GM21737 (cell line): ENCODE results near the gene VIP.
"Not testable (repeated sequence)": the region's sequence is repeated elsewhere in the genome, so short reads cannot be mapped to it uniquely, and the experiment has no call there.

ENCODE experiments used
- ATAC-seq: cut with Tn5 transposase; IDR thresholded peaks from one replicate; pipeline ENCODE4 v1.9.1; 2021; ENCODE audit warnings: mild to moderate bottlenecking, moderate library complexity; ENCODE audit not compliant: unreplicated experiment

The VIP gene

GRCh38 chr6:152750694-152751093 is at the start of gene VIP:
TSS of gene VIP (plus strand) at chr6:152750797. CDS start at chr6:152752178, 1,381 bp downstream.
- ATAC-seq, result no peak

DNA sequence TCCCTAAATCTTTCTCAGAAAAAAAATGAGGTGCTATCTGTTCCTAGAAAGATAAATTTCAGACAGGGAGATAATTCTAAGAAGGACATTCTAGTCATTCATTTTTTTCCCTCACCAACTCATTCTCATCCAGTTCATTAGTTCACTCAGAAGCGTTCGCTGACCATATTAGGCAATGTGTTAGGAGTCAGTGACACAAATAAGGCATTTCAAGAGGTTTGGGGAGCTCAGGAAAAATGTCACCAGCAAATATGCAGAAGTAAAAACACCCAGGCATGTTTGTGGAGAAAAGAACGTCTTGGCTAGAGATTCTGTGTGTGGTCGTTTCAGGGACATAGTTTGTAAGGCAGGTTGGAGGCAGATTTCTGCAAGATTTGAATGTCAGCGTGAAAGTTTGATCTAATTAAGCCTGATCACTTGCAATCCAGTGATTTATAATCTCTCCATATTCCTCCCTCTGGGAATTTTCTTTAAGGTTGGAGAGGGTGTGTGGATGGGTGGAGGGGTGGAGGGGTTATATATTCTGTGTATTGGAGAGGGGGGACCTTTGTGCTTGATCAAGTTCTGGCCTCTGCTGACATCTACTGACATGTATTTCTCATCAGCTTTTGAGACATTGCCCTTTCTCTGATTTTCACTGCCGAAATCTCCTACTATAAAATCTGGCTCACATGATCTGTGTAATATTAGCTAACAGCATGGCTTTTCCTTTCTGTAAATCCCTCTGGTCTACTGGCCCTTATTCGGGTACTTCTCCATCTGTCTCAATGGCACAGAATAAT is 49.3 kb upstream of the VIP start:
- ATAC-seq, result no peak

DNA sequence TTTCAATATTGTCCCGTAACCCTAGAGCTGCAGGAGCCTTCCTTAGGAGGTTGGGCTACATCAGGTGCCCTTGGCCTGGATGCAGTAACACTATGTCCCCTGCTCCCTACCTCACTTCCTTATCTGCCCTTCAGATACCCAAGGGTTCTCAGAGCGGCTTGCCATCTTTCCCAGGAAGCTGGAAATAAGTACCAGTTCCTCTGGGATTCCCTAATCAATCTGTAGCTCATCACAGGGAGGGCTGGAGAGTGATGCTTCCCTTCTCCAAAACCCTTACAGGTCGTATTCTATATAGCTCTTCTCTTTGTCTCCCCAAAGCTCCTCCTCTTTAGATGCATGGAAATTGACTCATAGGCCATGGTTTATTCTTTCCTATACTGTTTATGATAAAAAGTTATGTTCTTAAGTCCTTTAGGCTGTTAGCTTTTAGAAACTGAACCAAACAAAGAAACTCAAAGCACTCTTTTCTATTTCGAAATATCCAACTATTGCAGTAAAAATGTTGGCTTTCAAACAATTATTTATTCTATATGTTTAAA is 48.7 kb upstream of the VIP start:
- no peak for ATAC-seq

GRCh38 chr6:152703750-152704149 is 46.8 kb upstream of the VIP start:
- not testable (repeated sequence) for ATAC-seq

DNA sequence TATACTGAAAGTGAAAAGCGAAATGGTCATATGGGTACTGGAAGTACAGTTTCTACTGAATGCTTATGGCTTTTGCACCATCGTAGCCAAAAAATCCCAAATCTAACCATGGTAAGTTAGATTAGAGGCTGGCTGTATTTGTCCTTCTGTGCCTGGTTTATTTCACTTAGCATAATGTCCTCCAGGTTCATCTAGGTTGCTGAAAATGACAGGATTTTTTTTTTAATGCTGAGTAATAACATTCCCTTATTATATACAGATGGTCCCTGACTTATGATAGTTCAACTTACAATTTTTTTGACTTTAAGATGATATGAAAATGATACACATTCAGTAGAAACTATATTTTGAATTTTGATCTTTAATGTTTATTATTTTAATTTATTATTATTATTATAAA is 45.3 kb upstream of the VIP start:
- no peak for ATAC-seq

GRCh38 chr6:152716322-152716721 is 34.3 kb upstream of the VIP start:
- no peak for ATAC-seq

GRCh38 chr6:152720974-152721373 is 29.6 kb upstream of the VIP start:
- ATAC-seq, result no peak

GRCh38 chr6:152721956-152722355 is 28.6 kb upstream of the VIP start:
- ATAC-seq, result no peak

DNA sequence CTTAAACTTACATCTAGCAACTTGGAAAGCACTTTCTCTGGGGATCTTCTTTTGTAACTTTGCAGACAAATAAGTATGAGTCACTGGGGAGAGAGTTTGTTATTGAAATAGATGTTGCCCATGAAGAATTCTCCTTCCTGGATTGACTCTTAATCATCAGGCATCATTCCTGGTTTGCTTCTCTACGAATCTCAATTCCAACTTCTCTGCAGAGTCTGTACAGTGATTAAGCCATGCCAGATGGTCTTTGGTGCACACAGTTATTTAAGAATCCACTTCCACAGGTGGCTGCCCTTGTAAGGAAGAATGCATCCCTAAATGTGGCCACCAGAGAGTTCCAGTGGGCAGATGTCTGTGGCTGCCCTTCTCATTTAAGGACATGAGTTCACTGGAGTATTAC is 27.2 kb upstream of the VIP start:
- ATAC-seq, result no peak

DNA sequence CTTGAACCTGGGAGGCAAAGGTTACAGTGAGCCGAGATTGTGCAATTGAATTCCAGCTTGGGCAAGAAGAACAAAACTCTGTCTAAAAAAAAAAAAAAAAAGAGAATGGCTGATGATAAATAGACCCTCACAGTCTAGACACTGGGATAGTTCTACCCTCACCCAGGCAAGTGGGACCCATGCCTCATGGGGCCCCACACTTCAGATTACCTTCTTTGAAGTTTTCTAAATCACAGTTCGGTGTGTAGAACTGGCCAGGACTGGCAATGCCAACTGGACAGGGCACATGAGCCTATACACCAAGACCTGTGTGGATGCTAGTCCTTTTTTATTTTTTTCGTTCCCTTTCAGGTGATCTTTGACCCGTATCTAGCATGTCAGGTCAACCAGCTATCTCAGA is 24.3 kb upstream of the VIP start:
- no peak for ATAC-seq

GRCh38 chr6:152727507-152727906 is 23.1 kb upstream of the VIP start:
- ATAC-seq, result no peak

DNA sequence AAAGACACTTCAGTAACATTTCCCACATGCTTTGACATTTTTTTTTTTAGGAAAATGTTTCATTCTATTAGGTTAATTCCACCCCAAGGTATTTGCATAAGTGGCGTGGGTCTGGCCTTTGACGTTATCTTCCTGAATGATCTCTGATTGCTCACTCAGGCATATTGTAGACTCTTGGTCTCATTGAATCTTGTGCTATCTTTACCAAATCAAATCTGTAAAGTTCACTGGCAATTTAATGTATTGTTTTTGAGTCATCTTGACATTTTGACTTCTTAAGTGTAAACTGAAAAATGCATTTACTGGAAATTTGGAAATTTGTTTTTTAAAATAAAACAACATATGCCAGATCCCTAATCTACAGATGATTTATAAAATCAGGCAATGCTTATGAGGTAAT is 16.0 kb upstream of the VIP start:
- no peak for ATAC-seq

DNA sequence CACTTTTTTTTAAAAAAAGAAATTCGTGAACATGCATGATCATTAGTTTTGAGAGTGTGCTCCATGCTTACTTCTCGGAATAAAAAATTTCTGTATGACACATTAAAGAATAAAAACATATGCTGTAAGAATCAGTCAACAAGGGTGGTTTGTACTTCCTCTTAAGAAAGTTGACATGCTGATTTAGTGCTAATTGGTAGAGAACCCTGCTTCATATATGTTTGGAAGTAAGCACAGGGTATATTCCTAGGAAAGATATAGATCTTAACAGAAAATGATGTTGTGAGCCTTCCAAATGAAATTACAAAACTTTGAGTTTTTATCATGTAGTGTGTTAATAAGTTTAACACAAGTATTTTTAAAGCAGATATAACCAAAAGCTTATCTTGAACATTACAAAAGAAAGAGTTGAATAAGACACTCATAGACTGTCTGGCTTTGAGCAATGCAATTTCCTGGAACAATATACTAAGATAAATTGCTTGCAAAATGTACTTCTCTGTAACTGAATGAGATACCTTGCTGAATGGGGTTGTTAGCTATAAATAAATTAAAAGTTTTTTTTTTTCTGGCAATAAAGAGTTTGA is 13.8 kb upstream of the VIP start:
- ATAC-seq, result no peak

- ATAC-seq, result no peak
Measured at GRCh38 chr6:152745509-152746171, 5.0 kb upstream of the VIP start.

DNA sequence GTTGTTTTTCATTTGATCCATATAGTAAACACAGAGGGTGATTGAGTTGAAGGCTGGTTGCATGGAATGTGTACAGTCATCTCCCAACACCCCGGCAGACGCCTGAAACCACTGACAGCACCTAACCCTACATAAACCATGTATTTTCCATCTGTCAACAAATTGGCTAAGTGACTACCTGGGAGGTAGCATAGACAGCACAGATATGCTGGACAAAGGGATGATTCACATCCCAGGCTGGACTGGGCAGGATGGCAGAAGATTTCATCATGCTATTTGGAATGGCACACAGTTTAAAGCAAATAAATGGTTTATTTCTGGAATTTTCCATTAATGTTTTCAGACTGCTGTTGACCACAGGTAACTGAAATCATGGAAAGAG is 4.4 kb upstream of the VIP start:
- ATAC-seq, result no peak

DNA sequence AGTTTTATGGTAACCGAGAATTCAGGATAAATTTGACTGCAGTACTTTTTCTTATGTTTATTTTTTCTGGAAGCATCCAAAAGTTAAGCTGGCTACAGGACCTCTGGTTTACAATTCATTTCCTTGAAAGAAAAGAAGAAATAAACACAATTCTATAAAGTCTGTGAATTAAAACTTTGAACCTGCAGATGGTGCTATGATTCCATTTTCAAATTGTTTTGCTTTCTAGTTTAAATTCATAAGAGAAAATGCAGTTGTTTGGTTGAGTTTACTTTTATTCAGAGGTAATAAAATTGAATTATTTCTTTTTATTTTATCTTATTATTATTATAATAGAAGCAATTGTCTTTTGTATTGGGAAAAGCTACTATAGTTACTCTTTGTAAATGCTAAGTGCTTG is 1.8 kb upstream of the VIP start:
- no peak for ATAC-seq

DNA sequence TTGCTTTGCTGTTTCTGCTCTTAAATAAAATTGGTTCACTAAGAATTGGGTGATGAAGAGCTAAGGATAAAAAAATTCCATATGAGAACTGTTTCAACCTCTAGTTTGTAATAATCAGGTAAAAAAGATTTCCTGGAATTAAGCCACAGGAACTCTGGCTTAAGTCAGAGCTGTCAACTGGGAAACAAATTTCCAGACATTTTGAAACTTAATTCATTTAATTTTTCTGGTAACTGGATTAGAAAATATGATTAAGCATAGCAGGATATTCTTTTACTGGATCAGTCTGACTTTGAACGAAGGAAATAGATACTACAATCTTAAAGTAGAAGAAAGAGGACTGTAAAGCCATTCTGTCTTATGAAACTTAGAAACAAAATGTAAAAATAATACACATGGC is 1.3 kb upstream of the VIP start:
- no peak for ATAC-seq

DNA sequence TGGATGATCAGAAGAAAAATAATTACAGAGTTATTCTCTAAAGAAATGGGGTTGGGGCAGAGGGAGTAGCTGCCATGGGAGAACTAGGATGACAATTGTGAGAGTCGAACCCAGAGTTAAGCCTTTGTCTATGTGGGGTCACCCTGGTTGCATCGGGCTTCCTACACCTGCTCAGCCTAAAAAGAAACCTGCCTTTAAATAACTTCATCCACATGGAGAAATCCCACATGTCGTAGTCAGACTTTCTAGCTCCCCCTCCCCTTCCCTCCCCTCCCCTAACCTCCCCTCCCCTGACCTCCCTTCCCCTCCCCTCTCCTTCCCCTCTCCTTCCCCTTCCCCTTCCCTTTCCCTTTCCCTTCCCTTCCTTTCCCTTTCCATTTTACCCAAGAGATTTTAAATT is 14.7 kb downstream of the VIP start:
- ATAC-seq, result no peak

DNA sequence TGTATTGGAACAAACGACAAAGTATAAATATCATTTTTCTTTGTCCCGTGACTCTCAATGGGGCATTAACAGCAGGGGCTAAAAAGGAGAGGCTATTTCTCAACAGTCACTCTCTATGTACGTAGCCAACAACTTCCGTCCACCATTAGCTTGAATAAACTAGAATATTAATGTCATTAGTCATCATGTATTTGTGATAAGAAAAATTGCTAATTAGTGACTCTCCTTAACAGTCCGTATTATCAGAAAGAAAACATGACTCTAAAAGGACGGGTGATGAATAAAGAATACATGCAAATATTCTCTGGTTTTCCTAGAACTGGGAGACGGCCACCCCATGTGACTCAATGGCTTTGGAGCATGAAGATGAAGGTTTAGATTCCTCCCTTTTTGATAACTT is 18.6 kb downstream of the VIP start:
- ATAC-seq, result no peak

- ATAC-seq, result no peak
Measured at GRCh38 chr6:152769993-152770392, 19.4 kb downstream of the VIP start.

DNA sequence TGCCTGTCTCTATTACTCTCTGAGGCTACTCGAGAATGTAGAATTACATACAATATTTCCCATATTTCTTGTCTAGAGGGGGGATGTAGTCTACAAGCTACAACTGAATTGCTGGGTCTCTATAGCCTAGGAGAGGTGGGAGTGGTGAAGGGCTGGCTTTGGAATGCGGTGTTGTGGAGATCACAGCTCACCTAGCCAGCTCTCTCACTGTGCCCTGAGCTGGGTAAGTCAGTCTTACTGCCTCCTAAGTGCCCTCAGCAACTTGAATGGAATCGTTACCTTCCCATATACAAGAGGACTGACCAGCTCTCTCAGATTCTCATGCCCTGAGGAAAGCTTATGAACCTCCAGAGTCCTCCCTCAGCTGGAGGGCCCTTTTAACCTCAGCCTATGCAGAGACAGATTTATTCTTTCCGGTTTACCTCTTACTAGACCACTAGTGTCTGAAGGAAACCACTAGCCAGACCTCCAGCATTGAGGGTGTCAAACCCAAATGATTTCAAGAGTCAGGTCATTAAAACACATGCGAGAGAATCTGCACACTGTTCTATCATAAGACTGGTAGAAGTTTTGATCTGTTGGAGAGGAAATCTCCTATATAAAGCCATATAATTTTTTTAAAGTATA is 20.6 kb downstream of the VIP start:
- ATAC-seq, result no peak

- ATAC-seq, result no peak
Measured at GRCh38 chr6:152775428-152775827, 24.8 kb downstream of the VIP start.
